CD4-positive, alpha-beta T cell treated with Interleukin-4 for 1 hour (primary cell): ENCODE data around the gene MYO1B.

Source experiments
- DNase-seq, 2 donors: peaks; one replicate each; pipeline ENCODE4 v3.0.0-alpha.2; 2020 to 2022

MYO1B gene

GRCh38 chr2:191301971-191302370 lies 56.8 kb downstream of the MYO1B start:
- no peak for DNase-seq

DNA sequence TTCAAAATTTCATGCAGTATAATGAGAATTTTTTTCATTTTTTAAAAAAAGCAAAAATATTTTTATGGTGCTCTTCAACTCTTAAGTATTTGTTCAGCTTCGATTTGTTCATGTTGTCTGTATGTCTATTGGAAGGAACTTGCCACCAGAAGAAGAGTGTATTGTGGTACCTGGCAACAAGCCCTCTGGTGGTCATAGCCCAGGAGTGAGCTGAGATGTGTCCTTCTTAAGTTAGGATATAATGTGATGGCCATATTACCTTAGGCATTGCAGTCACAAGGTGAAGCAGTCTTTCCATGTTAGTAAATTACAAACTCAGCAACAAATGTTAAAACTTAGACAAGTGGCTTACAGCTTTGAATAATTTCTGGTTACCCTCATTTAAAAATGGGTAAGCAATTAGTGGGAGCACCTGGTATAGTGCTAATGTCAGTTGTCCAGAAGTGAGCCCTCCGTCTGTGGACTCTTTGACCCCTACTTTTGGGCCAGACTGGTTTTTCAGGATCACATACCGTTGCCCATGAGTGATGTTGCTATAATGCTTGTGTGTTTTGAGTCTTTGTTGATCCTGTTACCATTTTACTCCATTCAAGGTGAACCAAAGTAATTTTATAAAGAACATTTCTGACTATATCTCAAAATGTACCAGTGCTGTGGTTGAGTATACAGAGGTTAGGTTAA lies 57.4 kb downstream of the MYO1B start:
- peak; percentile 31 to 39 for DNase-seq

GRCh38 chr2:191303140-191304005 lies 58.2 kb downstream of the MYO1B start:
- DNase-seq, result no peak

GRCh38 chr2:191304939-191305875 lies 60.0 kb downstream of the MYO1B start:
- DNase-seq, result no peak

DNA sequence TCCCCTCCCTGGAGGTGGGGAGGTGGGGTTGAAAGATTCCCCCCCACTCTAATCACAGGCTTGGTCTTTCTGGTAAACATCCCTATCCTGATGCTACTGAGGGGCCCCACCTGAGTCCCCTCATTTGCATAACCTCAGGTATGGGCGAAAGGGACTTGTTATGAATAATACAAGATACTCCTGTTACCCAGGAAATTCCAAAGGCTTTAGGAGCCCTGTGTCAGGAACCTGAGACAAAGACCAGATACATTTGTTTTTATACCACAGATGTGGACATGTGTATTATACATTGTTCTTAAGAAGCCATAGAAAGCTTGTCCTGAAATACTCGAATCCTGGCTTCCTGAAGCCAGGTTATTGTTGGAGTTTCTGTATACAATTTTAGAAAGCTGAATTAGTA lies 62.8 kb downstream of the MYO1B start:
- no peak for DNase-seq

GRCh38 chr2:191311156-191311555 lies 66.0 kb downstream of the MYO1B start:
- no peak for DNase-seq

DNA sequence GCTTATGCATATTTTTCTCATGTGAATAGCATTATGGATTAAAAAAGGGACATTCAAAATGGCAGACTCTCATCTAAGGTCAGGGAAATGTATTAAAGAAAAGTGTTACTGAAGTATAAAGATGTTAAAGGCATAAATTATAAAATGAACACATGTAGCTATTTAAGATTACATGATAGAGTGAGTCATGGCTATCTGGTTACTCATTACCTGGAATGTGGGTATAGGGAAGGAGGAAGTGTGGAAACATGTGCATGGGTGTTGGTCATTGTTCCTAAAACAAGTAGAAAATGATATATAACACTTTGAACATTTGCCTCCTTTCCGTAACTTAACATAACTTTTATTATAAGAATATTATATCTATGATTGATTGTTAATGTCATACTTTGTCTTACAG lies 66.4 kb downstream of the MYO1B start:
- no peak for DNase-seq

DNA sequence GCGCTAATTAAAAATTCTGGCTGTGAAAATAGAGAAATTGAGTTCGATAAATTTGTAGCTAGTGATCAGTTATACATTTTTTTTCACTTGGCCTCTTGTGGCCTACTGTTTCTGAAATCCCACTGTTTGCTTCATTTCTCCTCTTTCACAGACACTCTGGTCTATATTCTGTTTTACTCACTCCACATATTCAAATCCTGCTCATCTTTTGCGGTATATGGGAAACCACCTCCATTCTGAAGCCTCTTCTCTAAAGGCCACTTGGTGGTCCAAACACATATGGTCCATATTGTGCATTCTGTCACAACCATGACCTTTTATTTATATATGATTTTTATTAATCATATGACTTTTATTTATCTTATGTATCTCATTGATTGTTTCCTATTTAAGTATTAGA lies 67.0 kb downstream of the MYO1B start:
- DNase-seq, result no peak

GRCh38 chr2:191312662-191313061 lies 67.5 kb downstream of the MYO1B start:
- DNase-seq, result no peak

- no peak for DNase-seq
Observed at GRCh38 chr2:191314697-191315364, 69.6 kb downstream of the MYO1B start.

DNA sequence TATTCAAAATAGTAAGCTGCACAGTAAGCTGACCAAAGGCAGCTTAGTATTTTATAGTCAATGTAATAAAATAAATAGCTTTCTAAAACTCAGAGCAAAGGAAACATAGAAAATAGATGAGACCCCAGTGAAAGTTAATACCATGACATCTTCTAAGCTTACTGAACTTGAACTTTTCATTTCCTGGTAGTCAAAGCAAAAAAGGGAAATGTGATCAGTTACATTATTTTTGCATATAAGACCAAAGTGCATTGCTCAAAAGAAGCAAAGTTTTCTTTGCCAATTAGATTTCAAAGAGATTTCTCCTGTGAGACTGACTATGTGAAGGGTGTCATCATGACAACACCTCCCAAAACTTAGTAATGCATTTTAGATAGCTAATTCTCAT lies 70.2 kb downstream of the MYO1B start:
- no peak for DNase-seq

- no peak for DNase-seq
Observed at GRCh38 chr2:191316246-191316994, 71.2 kb downstream of the MYO1B start.

GRCh38 chr2:191318037-191318728 lies 73.0 kb downstream of the MYO1B start:
- no peak for DNase-seq

DNA sequence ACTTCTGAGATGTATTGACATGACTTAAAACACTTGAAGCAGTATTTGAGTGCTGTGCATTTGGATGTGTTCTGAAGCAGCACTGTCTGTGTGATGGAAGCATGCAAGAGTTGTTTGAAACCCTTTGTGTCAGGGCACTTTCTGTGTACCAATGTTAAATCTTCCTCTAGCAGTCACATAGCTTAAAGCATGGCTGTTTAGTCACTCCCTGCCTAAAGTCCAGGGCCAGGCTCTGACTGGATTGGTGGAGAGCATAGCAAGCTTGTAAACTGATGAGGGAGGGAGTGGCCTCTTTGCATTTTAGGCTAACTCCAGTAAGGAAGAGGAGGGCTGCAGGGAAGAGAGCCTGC lies 73.5 kb downstream of the MYO1B start:
- no peak for DNase-seq

- no peak for DNase-seq
Observed at GRCh38 chr2:191319186-191319585, 74.0 kb downstream of the MYO1B start.

- DNase-seq, result no peak
Observed at GRCh38 chr2:191320881-191321280, 75.7 kb downstream of the MYO1B start.

- peak; percentile 27 to 28 for DNase-seq
Observed at GRCh38 chr2:191321861-191322662, 76.9 kb downstream of the MYO1B start.

DNA sequence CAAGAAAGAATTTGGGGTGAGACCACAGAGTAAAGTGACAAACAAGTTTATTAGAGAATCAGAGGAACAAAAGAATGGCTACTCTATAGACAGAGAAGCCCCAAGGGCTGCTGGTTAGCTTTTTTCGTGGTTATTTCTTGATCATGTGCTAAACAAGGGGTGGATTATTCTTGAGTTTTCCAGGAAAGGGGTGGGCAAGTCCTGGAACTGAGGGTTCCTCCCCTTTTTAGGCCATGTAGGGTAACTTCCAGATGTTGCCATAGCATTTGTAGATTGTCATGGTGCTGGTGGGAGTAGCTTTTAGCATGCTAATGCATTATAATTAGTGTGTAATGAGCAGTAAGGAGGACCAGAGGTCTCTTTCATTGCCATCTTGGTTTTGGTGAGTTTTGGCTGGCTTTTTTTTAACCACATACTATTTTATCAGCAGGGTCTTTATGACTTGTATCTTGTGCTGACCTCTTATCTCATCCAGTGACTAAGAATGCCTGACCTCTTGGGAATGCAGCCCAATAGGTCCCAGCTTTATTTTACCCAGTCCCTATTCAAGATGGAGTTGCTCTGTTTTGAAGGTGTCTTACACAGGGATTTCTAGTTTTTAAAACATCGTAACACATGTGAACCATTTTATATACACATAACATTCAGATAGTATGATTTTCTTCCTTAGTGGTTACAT lies 77.8 kb downstream of the MYO1B start:
- DNase-seq, result no peak

DNA sequence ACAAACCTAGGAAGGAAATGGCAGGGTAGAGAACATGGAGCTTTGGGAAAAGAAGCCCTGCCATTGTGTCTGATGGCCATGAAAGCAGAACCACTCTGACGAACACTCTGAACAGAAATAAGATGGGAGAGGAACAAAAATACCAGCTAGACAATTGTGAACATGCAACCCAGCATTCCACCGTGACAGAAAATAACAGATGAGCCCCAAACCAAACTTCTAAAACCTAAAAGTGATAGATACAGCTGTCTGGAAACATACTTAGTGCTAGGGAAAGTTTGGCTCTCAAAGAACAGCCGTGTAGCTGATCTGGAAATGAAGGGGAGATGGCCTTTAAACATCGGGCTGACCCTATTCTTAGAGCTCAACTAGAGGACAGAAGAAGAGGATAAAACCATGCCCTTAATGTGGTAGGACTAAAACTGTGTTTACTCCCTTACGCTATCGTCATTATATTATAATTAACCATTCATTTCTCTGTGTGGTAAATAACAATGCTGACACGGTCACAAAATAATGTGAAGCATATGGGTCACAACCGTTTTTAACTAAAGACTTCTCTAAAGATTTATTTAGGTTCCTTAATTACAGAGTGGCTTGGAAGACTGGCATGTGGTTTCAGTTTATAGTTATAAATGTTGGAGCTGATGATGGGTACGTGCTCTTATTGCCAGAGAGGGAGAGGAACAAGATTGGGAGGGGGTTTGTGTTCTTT lies 80.6 kb downstream of the MYO1B start:
- no peak for DNase-seq
